Lower leg skin (tissue), 3 donors: ENCODE measurements around the gene MEPE.

Experiments
- CTCF ChIP-seq, 3 donors: fragments of 450-650 bp; IDR thresholded peaks; one replicate each; pipeline ENCODE4 v1.5.1; 2016; ENCODE audit warnings: antibody characterized with exemption in 3 of 3, mild to moderate bottlenecking in 3 of 3, moderate library complexity in 2 of 3
- POLR2A ChIP-seq, 2 donors: fragments of 450-650 bp; IDR thresholded peaks; one replicate each; pipeline ENCODE4 v1.6.1; 2016 to 2017; ENCODE audit warnings: antibody characterized with exemption in 2 of 2, mild to moderate bottlenecking in 1 of 2, moderate library complexity in 1 of 2

GRCh38 chr4:87863486-87863885 lies 30.7 kb downstream of the MEPE start:
- TF ChIP-seq CTCF (IDR thresholded peaks at IDR 0.05) (no peak), POLR2A (IDR thresholded peaks at IDR 0.05) (no peak)
